HepG2 (cell line): Measurements from ENCODE around the gene CCNL1. TPM values are rescaled to one million over a fixed set of nuclear protein-coding genes. Genes with fewer than 3 reads are reported as not detected.

Source experiments
- CCDC6 ChIP-seq: sonication (generic); formaldehyde crosslinking; IDR thresholded peaks from 2 replicates; pipeline ENCODE4 v1.8.1; 2022; ENCODE audit warnings: mild to moderate bottlenecking, missing genetic modification reagents, moderate library complexity
- HOXA9 ChIP-seq: sonication (generic); formaldehyde crosslinking; IDR thresholded peaks from 2 replicates; pipeline ENCODE4 v1.8.1; 2022; ENCODE audit warnings: missing genetic modification reagents, mild to moderate bottlenecking, moderate library complexity, borderline replicate concordance
- NR2C2 ChIP-seq: sonication (generic); formaldehyde crosslinking; IDR thresholded peaks from 2 replicates; pipeline ENCODE4 v1.4.0; 2020; ENCODE audit warnings: missing genetic modification reagents, mild to moderate bottlenecking, moderate library complexity, borderline replicate concordance
- PHF5A ChIP-seq: IDR thresholded peaks from one replicate; pipeline ENCODE4 v1.6.1; 2018; ENCODE audit warnings: low read depth, missing genetic modification reagents; ENCODE audit not compliant: unreplicated experiment
- SRSF9 ChIP-seq: fragments of 200-400 bp; formaldehyde crosslinking; IDR thresholded peaks from 2 replicates; pipeline ENCODE4 v1.6.1; 2018; ENCODE audit warnings: borderline replicate concordance, mild to moderate bottlenecking, low read depth, low read length; ENCODE audit not compliant: insufficient read depth, poor library complexity, severe bottlenecking
- TRIM24 ChIP-seq: sonication (generic); formaldehyde crosslinking; IDR thresholded peaks from 2 replicates; pipeline ENCODE4 v1.8.0; 2022; ENCODE audit warnings: mild to moderate bottlenecking, missing genetic modification reagents
- ZNF101 ChIP-seq: sonication (generic); formaldehyde crosslinking; IDR thresholded peaks from 2 replicates; pipeline ENCODE4 v1.4.0; 2020; ENCODE audit warnings: mild to moderate bottlenecking, low read depth, missing genetic modification reagents, borderline replicate concordance
- ZNF17 ChIP-seq: sonication (generic); formaldehyde crosslinking; IDR thresholded peaks from 2 replicates; pipeline ENCODE4 v1.5.0; 2020; ENCODE audit warnings: mild to moderate bottlenecking, missing genetic modification reagents
- ZNF556 ChIP-seq: sonication (generic); formaldehyde crosslinking; IDR thresholded peaks from 2 replicates; pipeline ENCODE4 v1.4.0; 2020; ENCODE audit warnings: mild to moderate bottlenecking, missing genetic modification reagents, borderline replicate concordance
- ZNF746 ChIP-seq: sonication (generic); formaldehyde crosslinking; IDR thresholded peaks from 2 replicates; pipeline ENCODE4 v1.8.0; 2022; ENCODE audit warnings: mild to moderate bottlenecking, missing genetic modification reagents
- polyA plus RNA-seq, 8 experiments: library from polyadenylated mRNA; depleted of rRNA in 3 of 8; stranded (reverse) in 7 of 8; unstranded in 1 of 8; fragments of >200 nt; fragmentation: Illumina TruSeq in 4 of 8; extraction: Trizol in 4 of 8; gene quantifications; 2 replicates each; pipeline versions ENCODE4 v1.2.1 to v1.2.3, GENCODE V29; 2011 to 2016; ENCODE audit warnings: low read depth in 4 of 8, missing spikeins in 1 of 8, mixed read lengths in 1 of 8; ENCODE audit not compliant: insufficient read depth in 1 of 8
- total RNA-seq, 5 experiments: library from RNA; depleted of rRNA; stranded (reverse); fragments of >200 nt; fragmentation: Illumina TruSeq; extraction: Trizol; gene quantifications; 2 replicates each; pipeline ENCODE4 v1.2.3, GENCODE V29; 2016; ENCODE audit warnings: low read depth in 1 of 5
- TF ChIP-seq, protein P1 (sequence below): sonication (generic); formaldehyde crosslinking; IDR thresholded peaks from 2 replicates; pipeline ENCODE4 v1.4.0; 2020; ENCODE audit warnings: missing genetic modification reagents
- TF ChIP-seq, protein P2 (sequence below): sonication (generic); formaldehyde crosslinking; IDR thresholded peaks from 2 replicates; pipeline ENCODE4 v1.8.1; 2023; ENCODE audit warnings: mild to moderate bottlenecking, inconsistent platforms, moderate library complexity, missing genetic modification reagents, borderline replicate concordance
- TF ChIP-seq, protein P3 (sequence below): IDR thresholded peaks from 2 replicates; pipeline ENCODE4 v1.6.1; 2018; ENCODE audit warnings: missing genetic modification reagents, mild to moderate bottlenecking, missing compliant biosample characterization
- TF ChIP-seq, protein P4 (sequence below): sonication (generic); formaldehyde crosslinking; IDR thresholded peaks from 2 replicates; pipeline ENCODE4 v1.4.0; 2020; ENCODE audit warnings: missing genetic modification reagents, borderline replicate concordance
- TF ChIP-seq, protein P5 (sequence below): sonication (generic); formaldehyde crosslinking; IDR thresholded peaks from 2 replicates; pipeline ENCODE4 v1.4.0; 2020; ENCODE audit warnings: missing genetic modification reagents, borderline replicate concordance
- TF ChIP-seq, protein P6 (sequence below): sonication (generic); formaldehyde crosslinking; IDR thresholded peaks from 2 replicates; pipeline ENCODE4 v1.4.0; 2020; ENCODE audit warnings: missing genetic modification reagents, mild to moderate bottlenecking, borderline replicate concordance

CCNL1 gene
- total and polyA plus RNA-seq, 2 of the 13 experiments (the other 11 are each of a cell fraction or from before 2014, with no cell fraction given), result 151 to 303 TPM

DNA sequence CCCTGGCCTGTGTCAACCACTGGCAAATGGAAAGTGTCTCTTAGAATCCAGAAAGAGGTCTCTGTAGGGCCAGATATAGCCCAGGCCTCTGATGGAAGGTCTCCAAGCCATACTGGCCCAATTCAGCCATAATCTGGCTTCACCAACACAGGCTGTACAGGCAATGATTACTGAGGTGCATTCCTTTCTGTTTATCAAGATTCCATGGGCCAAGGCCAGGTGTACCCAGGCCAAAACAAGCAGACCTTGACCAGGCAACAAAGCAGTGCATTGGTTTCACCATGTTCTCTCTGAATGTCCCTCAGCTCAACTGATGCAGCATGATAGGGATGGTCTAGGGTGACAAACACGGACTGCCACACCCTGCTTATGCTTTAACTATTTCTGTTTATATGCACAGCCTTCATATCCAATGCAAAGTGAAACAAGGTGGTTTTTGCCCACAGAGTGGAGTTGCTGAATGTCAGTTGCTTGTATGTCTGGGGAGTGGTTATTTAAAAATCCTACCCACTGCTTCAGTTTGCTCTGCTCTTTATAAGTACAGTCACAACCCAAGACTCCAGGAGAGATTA, 25.2 kb downstream of the CCNL1 start (continued):
- TF ChIP-seq, protein P1, sequence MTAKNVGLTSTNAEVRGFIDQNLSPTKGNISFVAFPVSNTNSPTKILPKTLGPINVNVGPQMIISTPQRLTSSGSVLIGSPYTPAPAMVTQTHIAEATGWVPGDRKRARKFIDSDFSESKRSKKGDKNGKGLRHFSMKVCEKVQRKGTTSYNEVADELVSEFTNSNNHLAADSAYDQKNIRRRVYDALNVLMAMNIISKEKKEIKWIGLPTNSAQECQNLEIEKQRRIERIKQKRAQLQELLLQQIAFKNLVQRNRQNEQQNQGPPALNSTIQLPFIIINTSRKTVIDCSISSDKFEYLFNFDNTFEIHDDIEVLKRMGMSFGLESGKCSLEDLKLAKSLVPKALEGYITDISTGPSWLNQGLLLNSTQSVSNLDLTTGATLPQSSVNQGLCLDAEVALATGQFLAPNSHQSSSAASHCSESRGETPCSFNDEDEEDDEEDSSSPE (CRISPR knock-in tag), result 0 out of 2 replicates have a peak, but pooled peaks have one; percentile 54
- TF ChIP-seq, protein P2, sequence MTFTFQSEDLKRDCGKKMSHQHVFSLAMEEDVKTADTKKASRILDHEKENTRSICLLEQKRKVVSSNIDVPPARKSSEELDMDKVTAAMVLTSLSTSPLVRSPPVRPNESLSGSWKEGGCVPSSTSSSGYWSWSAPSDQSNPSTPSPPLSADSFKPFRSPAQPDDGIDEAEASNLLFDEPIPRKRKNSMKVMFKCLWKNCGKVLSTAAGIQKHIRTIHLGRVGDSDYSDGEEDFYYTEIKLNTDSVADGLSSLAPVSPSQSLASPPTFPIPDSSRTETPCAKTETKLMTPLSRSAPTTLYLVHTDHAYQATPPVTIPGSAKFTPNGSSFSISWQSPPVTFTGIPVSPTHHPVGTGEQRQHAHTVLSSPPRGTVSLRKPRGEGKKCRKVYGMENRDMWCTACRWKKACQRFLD (CRISPR knock-in tag), result no peak
- TF ChIP-seq ZNF17 (CRISPR knock-in tag), result no peak
- TF ChIP-seq, protein P3, sequence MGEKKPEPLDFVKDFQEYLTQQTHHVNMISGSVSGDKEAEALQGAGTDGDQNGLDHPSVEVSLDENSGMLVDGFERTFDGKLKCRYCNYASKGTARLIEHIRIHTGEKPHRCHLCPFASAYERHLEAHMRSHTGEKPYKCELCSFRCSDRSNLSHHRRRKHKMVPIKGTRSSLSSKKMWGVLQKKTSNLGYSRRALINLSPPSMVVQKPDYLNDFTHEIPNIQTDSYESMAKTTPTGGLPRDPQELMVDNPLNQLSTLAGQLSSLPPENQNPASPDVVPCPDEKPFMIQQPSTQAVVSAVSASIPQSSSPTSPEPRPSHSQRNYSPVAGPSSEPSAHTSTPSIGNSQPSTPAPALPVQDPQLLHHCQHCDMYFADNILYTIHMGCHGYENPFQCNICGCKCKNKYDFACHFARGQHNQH (CRISPR knock-in tag), result peak; percentile 89
- TF ChIP-seq, protein P4, sequence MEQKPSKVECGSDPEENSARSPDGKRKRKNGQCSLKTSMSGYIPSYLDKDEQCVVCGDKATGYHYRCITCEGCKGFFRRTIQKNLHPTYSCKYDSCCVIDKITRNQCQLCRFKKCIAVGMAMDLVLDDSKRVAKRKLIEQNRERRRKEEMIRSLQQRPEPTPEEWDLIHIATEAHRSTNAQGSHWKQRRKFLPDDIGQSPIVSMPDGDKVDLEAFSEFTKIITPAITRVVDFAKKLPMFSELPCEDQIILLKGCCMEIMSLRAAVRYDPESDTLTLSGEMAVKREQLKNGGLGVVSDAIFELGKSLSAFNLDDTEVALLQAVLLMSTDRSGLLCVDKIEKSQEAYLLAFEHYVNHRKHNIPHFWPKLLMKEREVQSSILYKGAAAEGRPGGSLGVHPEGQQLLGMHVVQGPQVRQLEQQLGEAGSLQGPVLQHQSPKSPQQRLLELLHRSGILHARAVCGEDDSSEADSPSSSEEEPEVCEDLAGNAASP (CRISPR knock-in tag), result peak; percentile 87
- no peak for TF ChIP-seq PHF5A (CRISPR knock-in tag)
- 0 out of 2 replicates have a peak, but pooled peaks have one; percentile 34 for TF ChIP-seq ZNF746 (CRISPR knock-in tag)
- TF ChIP-seq CCDC6 (CRISPR knock-in tag), result no peak
- no peak for TF ChIP-seq HOXA9 (CRISPR knock-in tag)
- peak; percentile 46; the same call in 1 of the 2 replicates for TF ChIP-seq NR2C2 (CRISPR knock-in tag)
- TF ChIP-seq ZNF556 (CRISPR knock-in tag), result no peak
- TF ChIP-seq SRSF9, result no peak
- TF ChIP-seq, protein P5, sequence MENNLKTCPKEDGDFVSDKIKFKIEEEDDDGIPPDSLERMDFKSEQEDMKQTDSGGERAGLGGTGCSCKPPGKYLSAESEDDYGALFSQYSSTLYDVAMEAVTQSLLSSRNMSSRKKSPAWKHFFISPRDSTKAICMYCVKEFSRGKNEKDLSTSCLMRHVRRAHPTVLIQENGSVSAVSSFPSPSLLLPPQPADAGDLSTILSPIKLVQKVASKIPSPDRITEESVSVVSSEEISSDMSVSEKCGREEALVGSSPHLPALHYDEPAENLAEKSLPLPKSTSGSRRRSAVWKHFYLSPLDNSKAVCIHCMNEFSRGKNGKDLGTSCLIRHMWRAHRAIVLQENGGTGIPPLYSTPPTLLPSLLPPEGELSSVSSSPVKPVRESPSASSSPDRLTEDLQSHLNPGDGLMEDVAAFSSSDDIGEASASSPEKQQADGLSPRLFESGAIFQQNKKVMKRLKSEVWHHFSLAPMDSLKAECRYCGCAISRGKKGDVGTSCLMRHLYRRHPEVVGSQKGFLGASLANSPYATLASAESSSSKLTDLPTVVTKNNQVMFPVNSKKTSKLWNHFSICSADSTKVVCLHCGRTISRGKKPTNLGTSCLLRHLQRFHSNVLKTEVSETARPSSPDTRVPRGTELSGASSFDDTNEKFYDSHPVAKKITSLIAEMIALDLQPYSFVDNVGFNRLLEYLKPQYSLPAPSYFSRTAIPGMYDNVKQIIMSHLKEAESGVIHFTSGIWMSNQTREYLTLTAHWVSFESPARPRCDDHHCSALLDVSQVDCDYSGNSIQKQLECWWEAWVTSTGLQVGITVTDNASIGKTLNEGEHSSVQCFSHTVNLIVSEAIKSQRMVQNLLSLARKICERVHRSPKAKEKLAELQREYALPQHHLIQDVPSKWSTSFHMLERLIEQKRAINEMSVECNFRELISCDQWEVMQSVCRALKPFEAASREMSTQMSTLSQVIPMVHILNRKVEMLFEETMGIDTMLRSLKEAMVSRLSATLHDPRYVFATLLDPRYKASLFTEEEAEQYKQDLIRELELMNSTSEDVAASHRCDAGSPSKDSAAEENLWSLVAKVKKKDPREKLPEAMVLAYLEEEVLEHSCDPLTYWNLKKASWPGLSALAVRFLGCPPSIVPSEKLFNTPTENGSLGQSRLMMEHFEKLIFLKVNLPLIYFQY, result peak; percentile 74; the same call in 1 of the 2 replicates
- no peak for TF ChIP-seq TRIM24
- TF ChIP-seq, protein P6, sequence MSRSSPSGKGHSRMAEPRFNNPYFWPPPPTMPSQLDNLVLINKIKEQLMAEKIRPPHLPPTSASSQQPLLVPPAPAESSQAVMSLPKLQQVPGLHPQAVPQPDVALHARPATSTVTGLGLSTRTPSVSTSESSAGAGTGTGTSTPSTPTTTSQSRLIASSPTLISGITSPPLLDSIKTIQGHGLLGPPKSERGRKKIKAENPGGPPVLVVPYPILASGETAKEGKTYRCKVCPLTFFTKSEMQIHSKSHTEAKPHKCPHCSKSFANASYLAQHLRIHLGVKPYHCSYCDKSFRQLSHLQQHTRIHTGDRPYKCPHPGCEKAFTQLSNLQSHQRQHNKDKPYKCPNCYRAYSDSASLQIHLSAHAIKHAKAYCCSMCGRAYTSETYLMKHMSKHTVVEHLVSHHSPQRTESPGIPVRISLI (CRISPR knock-in tag), result no peak; the same call in 1 of the 2 replicates
- no peak for TF ChIP-seq ZNF101 (CRISPR knock-in tag)
